Right lobe of liver (tissue), 6 donors: ENCODE data around the gene NDUFV2. TPM values are rescaled to one million over a fixed set of nuclear protein-coding genes. Genes with fewer than 3 reads are reported as not detected.
A peak's percentile ranks its signal among the peaks of the same experiment; 100 is the strongest.

Source experiments
- ATAC-seq, 4 donors: fragments of 200-7000 bp; cut with Tn5 transposase; one replicate each; pipeline ENCODE4 v1.9.1; 2020; ENCODE audit warnings: mild to moderate bottlenecking in 4 of 4, moderate library complexity in 4 of 4
- DNase-seq, 3 donors: peaks; one replicate each; pipeline ENCODE4 v3.0.0-alpha.2; 2020
- H3K27ac ChIP-seq, 3 donors: fragments of 200-600 bp; one replicate each; pipeline ENCODE4 v1.8.0; 2022
- H3K27me3 ChIP-seq, 2 donors: fragments of 200-600 bp; one replicate each; pipeline ENCODE4 v1.8.0; 2022
- H3K36me3 ChIP-seq, 4 donors: fragments of 200-600 bp; sonication (generic) in 1 of 4; one replicate each; pipeline versions ENCODE4 v1.5.1 to v1.8.0; 2017 to 2022; ENCODE audit warnings: control low read depth in 1 of 4
- H3K4me1 ChIP-seq, 4 donors: fragments of 200-600 bp; sonication (generic) in 1 of 4; one replicate each; pipeline versions ENCODE4 v1.5.1 to v1.8.0; 2017 to 2022; ENCODE audit warnings: control low read depth in 1 of 4
- H3K4me3 ChIP-seq, 3 donors: fragments of 200-600 bp; one replicate each; pipeline ENCODE4 v1.8.0; 2022
- H3K9me3 ChIP-seq, 4 donors: fragments of 200-600 bp; sonication (generic) in 1 of 4; one replicate each; pipeline versions ENCODE4 v1.5.1 to v1.8.0; 2017 to 2022; ENCODE audit warnings: control low read depth in 1 of 4
- POLR2A ChIP-seq: fragments of 450-650 bp; IDR thresholded peaks from one replicate; pipeline ENCODE4 v1.6.1; 2017; ENCODE audit warnings: antibody characterized with exemption, mild to moderate bottlenecking
- WGBS: methylation state at CpG from one replicate; pipeline ENCODE4 v1.1.6; 2018; ENCODE audit warnings: low coverage, low lambda C conversion rate; ENCODE audit not compliant: insufficient coverage; ENCODE audit errors: missing lambda C conversion rate; 5-methylcytosine and 5-hydroxymethylcytosine counted together
- intact Hi-C, 2 donors: fragments of 100-400 bp; cut with DNase I; formaldehyde crosslinking; loops; one replicate each; pipeline versions ENCODE4 v1.11.2 to v1.14.1; 2022
- total RNA-seq, 6 experiments: library from RNA; depleted of rRNA in 2 of 6; stranded (reverse); fragments of >200 nt in 2 of 6; fragmentation: NEBNext Ultra II Directional in 3 of 6; extraction: Animal tissue kit (Norgen Biotek cat#: 25700) in 3 of 6; gene quantifications; one replicate each; pipeline versions ENCODE4 v1.1.0 to v1.2.4, GENCODE V29; 2016 to 2023
- TF ChIP-seq, protein P1 (sequence below), 4 donors: fragments of 200-600 bp in 3 of 4; fragments of 450-650 bp in 1 of 4; IDR thresholded peaks; one replicate each; pipeline versions ENCODE4 v1.5.1 to v1.8.0; 2016 to 2022; ENCODE audit warnings: antibody characterized with exemption in 4 of 4, mild to moderate bottlenecking in 2 of 4
- donor health status: DM: no; HTN: yes; CAD: no.
- donor health status: DM: no; HTN: no; CAD: no.
- donor health status: DM: no; HTN: no; CAD: no.
- donor health status: DM: no; HTN: yes; CAD: no.
- donor health status: DM: no; HTN: yes; CAD: no.

NDUFV2 gene
- total RNA-seq, 6 experiments from 2014 or later: 164 to 236 (median 183) TPM

DNA sequence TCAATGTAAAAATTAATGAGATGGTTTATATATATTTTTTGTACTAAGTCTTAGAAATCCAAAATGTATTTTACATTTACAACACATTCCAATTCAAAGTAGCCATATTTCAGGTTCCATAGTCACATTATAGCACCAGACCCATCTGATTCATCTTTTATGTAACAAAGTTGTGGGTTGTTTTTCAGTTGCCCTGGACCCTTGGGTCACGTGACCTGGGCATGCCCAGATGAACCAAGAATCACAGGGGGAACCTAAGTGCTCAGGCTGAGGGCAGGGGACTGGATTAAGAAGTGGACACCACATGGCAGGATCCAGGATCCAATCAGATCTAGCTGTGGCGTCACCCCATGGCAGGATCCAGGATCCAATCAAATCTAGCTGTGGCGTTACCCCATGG, 44.9 kb upstream of the NDUFV2 start:
- TF ChIP-seq, protein P1, sequence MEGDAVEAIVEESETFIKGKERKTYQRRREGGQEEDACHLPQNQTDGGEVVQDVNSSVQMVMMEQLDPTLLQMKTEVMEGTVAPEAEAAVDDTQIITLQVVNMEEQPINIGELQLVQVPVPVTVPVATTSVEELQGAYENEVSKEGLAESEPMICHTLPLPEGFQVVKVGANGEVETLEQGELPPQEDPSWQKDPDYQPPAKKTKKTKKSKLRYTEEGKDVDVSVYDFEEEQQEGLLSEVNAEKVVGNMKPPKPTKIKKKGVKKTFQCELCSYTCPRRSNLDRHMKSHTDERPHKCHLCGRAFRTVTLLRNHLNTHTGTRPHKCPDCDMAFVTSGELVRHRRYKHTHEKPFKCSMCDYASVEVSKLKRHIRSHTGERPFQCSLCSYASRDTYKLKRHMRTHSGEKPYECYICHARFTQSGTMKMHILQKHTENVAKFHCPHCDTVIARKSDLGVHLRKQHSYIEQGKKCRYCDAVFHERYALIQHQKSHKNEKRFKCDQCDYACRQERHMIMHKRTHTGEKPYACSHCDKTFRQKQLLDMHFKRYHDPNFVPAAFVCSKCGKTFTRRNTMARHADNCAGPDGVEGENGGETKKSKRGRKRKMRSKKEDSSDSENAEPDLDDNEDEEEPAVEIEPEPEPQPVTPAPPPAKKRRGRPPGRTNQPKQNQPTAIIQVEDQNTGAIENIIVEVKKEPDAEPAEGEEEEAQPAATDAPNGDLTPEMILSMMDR (IDR thresholded peaks at IDR 0.05): no peak
- no peak for TF ChIP-seq POLR2A
- H3K4me3 ChIP-seq: no peak overlapping the region
- ATAC-seq: peak in 1 of 4 donors; percentile 23
- DNase-seq: no peak
- no peaks in the 10 kb centered on the region for H3K36me3 ChIP-seq
- 84% methylated on average over 3 of the region's 3 CpGs for WGBS
- H3K27ac ChIP-seq: no peak overlapping the region
- no peaks in the 10 kb centered on the region for H3K9me3 ChIP-seq
- intact Hi-C loops: loop anchor here in 1 of 2 donors (10.0 kb wide), 1 partner anchor 63 kb away; no protein-coding TSS in a partner anchor
- peaks cover 0 to 8% (median 4%) of the 10 kb centered on the region in 4 donors for H3K4me1 ChIP-seq
- no peaks in the 10 kb centered on the region for H3K27me3 ChIP-seq

DNA sequence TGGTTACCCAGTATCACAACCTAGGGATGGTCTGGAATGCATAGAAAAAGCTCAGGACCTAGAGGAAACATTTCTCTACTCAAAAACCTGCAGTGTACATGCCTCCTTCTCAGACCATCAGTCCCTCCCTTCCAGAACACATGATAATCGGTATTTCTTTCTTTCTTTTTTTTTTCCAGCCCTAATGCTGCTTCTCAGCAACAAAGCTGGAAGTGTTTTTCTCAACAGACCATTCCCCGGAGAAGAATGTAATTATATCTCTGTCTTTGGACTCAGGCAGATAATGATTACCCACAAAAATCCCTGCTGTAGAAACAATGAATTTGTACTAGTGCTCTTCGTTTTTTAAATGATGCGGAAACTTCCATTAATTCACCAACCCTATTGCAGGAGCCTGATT, 44.1 kb upstream of the NDUFV2 start:
- DNase-seq (no peak), ATAC-seq (no peak)
- Histone ChIP-seq H3K4me3 (no peak overlapping the region), H3K9me3 (no peaks in the 10 kb centered on the region), H3K4me1 (peaks cover 0 to 12% (median 4%) of the 10 kb centered on the region in 4 donors), H3K36me3 (no peaks in the 10 kb centered on the region), H3K27me3 (no peaks in the 10 kb centered on the region), H3K27ac (no peak overlapping the region)
- no peak for TF ChIP-seq POLR2A
- TF ChIP-seq, protein P1 (IDR thresholded peaks at IDR 0.05): no peak
- 75% methylated on average over 4 of the region's 4 CpGs for WGBS
- intact Hi-C loops: loop anchor here in 1 of 2 donors (10.0 kb wide), 1 partner anchor 64 kb away; no protein-coding TSS in a partner anchor

DNA sequence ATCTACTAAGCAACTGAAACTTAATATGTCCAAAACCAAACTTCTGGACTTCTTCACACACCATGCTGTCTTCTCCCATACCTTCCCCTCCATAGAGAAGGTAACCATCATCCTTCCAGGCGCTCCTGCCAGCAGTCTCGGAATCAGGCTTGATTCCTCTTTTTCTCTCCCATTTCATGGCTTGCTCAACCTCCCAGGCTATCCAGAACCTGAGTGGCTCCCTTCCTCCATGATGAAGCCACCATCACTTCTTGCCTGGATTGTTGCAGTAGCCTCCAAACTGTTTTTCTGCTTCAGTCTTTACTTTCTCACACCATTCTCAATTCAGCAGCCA, 40.1 kb upstream of the NDUFV2 start:
- intact Hi-C loops: no loop called here
- Histone ChIP-seq H3K4me3 (no peak overlapping the region), H3K4me1 (peaks cover 0 to 18% (median 0%) of the 10 kb centered on the region in 4 donors), H3K27ac (no peak overlapping the region), H3K27me3 (no peaks in the 10 kb centered on the region), H3K9me3 (no peaks in the 10 kb centered on the region), H3K36me3 (no peaks in the 10 kb centered on the region)
- no peak for ATAC-seq
- 91% methylated on average over 2 of the region's 2 CpGs for WGBS
- no peak for TF ChIP-seq POLR2A
- TF ChIP-seq, protein P1 (IDR thresholded peaks at IDR 0.05): no peak
- no peak for DNase-seq

DNA sequence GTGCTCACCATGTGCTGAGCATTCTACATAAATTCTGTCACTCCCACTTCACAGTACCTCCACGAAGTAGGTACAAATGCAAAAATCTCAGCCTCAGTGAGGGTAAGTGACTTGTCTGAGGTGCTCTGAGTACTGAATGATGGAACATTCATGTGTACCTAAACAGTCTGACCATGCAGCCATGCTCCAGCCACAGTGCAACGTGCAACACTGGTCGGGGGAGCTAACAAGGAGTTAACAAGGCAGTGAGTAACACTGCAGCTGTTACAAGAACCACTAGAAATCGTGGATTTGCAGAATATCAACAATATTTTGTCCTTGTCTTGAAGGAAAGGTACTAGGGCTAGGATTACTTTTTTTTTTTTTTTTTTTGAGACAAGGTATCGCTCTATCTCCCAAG, 36.6 kb upstream of the NDUFV2 start:
- no peak for ATAC-seq

More for the DNA sequence above, 36.6 kb upstream of the NDUFV2 start:
- H3K4me3 ChIP-seq: no peak overlapping the region
- no peaks in the 10 kb centered on the region for H3K9me3 ChIP-seq
- 76% methylated on average over 4 of the region's 5 CpGs for WGBS
- TF ChIP-seq, protein P1 (IDR thresholded peaks at IDR 0.05): no peak
- no peak for TF ChIP-seq POLR2A
- DNase-seq: no peak
- intact Hi-C loops: no loop called here
- peaks cover 0 to 37% (median 0%) of the 10 kb centered on the region in 4 donors for H3K4me1 ChIP-seq
- no peak overlapping the region for H3K27ac ChIP-seq
- H3K27me3 ChIP-seq: no peaks in the 10 kb centered on the region
- H3K36me3 ChIP-seq: no peaks in the 10 kb centered on the region
